CD1c-positive myeloid dendritic cell (primary cell): Measurements from ENCODE around the gene SLC9A8.

Source experiments
- DNase-seq: peaks from one replicate; pipeline ENCODE4 v3.0.0-alpha.2; 2016; ENCODE audit errors: extremely low spot score

SLC9A8 gene

DNA sequence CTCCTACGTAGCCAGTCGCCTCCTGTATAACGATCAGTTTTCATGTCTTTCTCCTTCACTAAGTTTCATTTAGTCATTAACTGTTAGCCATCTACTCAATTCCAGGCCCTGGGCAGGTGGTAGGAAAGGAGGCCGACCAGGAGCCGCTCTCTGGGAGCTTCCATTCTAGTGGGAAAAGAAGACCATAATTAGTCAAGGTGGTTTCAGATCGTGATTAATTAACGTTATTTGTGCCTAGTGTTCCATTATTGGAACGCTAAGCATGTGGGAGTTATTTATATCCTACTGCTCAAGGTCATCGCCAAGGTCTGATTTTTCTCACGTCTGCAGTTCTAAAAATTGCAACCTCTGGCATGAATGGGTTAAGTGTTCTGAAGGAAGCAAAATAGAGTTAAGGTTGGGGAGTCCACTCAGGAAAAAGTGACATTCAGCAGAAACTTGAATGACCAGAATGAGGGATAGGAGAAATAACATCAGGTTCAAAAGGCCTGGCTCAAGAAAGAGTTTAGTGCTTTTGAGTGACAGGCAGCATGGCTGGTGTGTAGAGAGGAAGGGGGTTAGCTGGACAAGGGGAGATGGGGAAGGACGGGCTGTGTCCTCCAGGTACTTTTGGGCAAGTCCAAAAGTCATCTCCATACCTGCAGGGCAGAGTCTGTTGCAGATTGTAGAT lies 812 bp downstream of the SLC9A8 start:
- DNase-seq = no peak

- no peak for DNase-seq
Observed at GRCh38 chr20:49814057-49814694, 1.5 kb downstream of the SLC9A8 start.

GRCh38 chr20:49818816-49819215 lies 6.2 kb downstream of the SLC9A8 start:
- peak; percentile 68 for DNase-seq

GRCh38 chr20:49819702-49820101 lies 7.1 kb downstream of the SLC9A8 start:
- no peak for DNase-seq

- no peak for DNase-seq
Observed at GRCh38 chr20:49821381-49821780, 8.8 kb downstream of the SLC9A8 start.

GRCh38 chr20:49821870-49822331 lies 9.3 kb downstream of the SLC9A8 start:
- DNase-seq = peak; percentile 41

- DNase-seq = no peak
Observed at GRCh38 chr20:49823152-49823847, 10.7 kb downstream of the SLC9A8 start.

DNA sequence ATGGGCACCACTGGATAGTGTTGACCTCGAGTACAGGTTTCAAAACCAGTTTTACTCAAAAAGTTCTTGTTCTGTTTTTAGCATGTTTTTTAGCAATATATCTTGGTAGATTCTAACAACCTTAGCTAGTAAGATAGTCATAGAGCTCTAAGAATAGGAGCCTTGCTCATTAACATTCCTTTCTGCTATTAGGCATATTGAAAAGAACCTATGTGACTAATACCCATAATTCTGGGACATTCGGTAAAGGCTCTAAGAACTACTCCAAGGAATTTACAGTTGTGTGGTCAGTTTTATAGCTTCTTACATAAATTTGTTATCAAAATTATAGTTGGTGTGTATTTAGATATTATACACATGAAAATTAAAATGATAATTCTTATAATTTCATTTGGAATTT lies 11.6 kb downstream of the SLC9A8 start:
- no peak for DNase-seq

DNA sequence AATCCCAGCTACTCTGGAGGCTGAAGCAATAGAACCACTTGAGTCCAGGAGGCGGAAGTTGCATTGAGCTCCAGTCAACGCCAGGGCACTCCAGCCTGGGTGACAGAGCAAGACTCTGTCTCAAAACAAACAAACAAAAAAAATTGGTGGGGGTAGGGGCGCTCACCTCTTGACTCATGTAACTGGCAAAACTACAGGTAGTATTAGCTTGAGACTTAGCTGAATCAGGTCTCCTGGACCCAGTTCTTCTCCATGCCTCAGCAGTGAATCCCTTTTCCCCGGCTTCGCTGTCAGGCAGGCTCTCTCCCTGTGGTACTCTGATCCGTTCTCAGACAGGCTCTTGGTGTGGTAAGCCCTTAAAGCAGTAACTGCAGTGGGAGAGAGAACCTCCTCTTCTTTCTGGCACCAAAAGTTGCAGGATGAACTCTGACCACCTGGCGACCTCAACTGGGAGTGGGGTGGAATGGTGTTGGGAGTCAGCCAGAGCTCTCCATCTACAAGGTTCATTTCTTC lies 12.9 kb downstream of the SLC9A8 start:
- DNase-seq = no peak

DNA sequence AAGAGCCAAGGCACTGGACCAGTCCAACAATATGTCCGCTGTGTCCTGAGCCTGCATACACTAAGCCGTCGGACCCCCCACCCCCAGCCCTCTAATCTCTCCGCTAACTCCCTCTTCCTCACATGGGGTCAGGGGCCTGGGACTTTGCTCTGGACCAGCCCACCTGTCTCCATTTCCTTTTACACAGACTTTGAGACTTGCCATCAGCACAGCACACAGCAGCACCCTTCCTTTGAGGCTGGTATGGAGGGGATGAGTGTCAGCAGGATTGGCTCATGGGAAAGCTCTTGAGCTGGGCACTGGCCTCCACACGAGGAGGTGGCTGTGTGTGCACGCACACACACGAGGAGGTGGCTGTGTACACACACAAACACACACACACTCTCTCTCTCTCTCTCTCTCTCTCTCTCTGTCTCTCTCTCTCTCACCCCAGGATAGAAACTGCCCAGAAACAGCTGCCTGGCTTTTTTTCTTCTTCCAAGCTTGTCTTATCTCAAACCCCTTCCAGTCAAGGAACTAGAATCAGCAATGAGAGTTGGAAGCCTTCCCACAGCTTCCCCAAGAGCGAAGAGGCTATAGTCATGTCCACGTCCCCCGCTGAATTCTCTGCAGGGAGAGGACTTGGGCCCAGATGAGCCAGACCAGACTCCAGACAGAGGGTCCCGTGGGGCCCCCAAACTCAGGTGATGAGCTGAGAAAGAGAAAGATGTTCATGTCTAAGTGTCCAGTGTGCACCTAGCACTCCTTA lies 18.6 kb downstream of the SLC9A8 start:
- DNase-seq = no peak

DNA sequence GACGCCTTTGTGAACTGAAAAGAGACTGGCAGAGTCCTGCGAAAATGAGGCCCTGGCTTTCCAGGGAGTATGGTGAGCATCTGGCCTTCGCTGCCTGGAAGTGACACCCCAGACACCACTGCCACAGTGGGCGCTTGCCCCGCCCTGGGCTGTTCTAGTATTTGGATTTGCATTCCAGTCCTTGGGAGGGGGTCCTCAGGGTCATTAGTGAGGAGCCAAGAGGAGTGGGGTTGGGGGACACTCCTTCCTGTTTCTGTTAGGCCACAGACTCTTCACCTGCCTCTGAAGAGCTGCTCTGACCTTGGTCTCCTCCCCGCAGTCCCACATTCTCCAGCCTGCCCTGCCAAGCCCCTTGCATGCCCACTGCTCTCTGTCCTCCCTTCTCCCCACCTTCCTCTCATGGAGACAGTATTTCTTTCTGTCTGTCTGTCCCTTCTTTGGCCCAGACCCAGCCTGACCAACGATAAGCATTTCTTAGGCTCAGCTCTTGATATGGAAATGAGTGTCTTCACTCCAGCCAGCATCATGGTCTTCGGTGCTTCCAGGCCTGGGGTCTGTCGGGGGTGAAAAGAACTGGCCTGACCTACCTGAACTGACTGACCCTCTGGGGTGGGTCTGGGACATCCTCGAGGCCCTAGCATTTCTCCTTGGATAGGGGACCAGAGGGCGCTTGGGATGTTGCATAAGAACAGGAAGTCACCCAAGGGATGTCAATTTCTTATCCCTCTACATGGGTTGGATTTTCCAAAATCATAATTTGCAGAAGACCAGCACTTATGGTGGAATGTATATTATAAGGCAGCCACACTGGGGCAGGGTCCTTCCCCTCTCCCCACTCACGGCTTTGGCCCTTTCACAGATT lies 19.4 kb downstream of the SLC9A8 start:
- DNase-seq = no peak

DNA sequence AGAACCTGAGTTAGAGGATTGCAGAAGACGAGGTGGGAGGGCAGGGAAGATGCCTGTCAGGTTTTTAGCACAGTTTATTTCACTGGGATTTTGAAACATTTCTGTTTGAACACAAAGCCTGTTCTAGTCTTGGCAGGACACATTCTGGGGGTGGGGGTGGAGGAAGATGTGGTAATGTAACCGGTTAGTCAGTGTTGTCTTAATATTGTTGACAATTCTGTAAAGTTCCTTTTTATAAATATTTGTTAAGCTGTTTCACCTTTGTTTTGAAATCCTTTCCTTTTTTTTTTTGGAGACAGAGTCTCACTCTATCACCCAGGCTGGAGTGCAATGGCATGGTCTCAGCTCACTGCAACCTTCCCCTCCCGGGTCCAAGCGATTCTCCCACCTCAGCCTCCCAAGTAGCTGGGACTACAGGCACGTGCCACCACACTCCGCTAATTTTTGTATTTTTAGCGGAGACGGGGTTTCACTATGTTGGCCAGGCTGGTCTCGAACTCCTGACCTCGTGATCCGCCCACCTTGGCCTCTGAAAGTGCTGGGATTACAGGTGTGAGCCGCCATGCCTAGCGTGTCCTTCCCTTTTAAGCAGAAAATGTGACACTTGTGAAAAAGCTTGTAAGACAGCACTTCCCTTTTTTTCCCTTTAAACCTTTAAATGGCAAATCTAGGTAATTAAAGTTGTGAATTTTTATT lies 20.2 kb downstream of the SLC9A8 start:
- DNase-seq = peak; percentile 53

DNA sequence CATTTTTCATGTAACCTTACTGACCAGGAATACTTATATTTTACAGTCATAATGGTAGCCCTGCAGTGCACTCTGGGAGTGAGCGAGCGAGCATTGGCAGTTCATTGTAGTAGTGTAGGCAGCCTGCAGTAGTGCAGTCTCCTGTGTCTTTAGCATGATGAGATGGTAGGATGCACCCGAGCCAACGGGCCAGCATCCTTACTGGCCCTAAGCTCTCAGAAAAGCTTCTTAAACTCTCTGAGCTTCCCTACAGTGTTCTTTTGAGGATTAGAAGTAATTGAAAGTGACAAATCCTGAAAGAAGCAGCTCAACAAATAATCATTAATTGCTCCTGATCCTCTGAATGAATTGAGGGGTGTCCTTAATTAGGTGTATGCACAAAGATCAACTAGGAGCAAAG lies 20.9 kb downstream of the SLC9A8 start:
- DNase-seq = no peak

DNA sequence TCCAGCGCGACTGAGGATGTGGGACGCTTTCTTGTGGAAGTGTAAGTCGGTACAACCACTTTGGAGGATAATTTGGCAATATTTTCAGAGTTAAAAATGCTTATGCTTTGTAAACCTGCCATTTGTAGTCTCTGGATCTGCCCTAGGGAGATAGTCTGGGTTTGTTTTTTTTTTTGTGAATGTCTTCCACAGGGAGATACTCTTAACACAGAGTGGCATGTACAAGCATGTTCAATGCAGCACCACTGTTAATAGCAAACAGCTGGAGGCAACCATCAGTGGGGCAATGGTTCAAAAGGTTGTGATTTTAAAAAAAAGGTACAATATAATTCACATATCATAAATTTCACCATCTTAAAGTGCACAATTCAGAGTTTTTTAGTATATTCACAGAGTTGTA lies 22.4 kb downstream of the SLC9A8 start:
- no peak for DNase-seq

DNA sequence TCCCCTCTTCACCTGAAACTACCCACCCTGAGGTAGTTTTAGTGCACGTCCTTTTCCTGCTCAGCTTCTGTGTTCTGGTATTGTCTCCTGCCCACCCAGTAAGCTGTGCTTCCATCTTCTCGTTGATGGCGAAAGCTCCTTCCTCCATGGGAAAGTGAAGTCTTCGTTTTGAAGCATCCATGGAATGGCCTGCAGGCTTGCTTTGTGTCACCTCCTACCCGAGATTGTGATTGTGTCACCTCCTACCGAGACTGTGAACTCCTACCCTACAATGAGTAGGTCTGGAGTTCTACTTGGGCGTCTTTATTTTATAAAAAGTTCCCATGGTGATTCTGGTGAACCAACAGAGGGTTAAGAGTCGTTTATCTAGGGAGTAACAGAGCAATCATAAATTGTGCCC lies 25.9 kb downstream of the SLC9A8 start:
- no peak for DNase-seq

DNA sequence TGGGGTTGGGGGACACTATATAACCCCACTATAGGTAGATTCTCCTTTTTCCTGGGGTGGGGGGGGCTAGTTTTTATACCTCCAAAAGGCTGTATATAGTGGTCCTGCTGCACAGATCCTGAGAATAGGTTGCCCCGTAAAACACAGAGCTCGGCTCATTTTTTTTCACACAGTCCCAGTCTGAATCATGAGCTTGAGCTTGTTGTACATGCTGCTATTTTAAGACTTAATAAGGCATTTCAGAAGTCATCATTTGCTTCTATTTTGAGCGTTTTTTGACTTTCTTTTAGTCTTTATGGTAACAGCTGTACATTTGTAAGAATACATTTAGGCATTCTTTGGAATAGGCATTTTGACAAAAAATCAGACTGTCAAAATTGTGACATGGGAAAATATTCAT lies 30.5 kb downstream of the SLC9A8 start:
- no peak for DNase-seq

- DNase-seq = no peak
Observed at GRCh38 chr20:49843770-49844380, 31.2 kb downstream of the SLC9A8 start.

- DNase-seq = no peak
Observed at GRCh38 chr20:49845060-49845459, 32.4 kb downstream of the SLC9A8 start.

- DNase-seq = peak; percentile 76
Observed at GRCh38 chr20:49846206-49846807, 33.7 kb downstream of the SLC9A8 start.
